IPS-20b (cell line): ENCODE measurements around the gene GAS2.

Experiments used
- H3K27ac ChIP-seq: one replicate; pipeline ENCODE4 v1.5.1; 2013; ENCODE audit warnings: low read length
- H3K27me3 ChIP-seq: 2 replicates; pipeline ENCODE4 v1.6.1; 2013; ENCODE audit warnings: mild to moderate bottlenecking, low read length, inconsistent platforms; ENCODE audit not compliant: insufficient read depth
- H3K36me3 ChIP-seq: 2 replicates; pipeline ENCODE4 v1.6.1; 2013; ENCODE audit warnings: low read depth, mild to moderate bottlenecking, inconsistent platforms, low read length, moderate library complexity; ENCODE audit not compliant: insufficient read depth
- H3K4me1 ChIP-seq: 2 replicates; pipeline ENCODE4 v1.6.1; 2013; ENCODE audit warnings: mild to moderate bottlenecking, control low read depth, inconsistent platforms, low read length, moderate library complexity; ENCODE audit not compliant: insufficient read depth
- H3K4me3 ChIP-seq: 2 replicates; pipeline ENCODE4 v1.5.1; 2013; ENCODE audit warnings: mild to moderate bottlenecking, low read length, inconsistent platforms
- H3K9ac ChIP-seq: 2 replicates; pipeline ENCODE4 v1.6.1; 2013; ENCODE audit warnings: low read depth, mild to moderate bottlenecking, inconsistent platforms, low read length, moderate library complexity
- H3K9me3 ChIP-seq: 2 replicates; pipeline ENCODE4 v1.6.1; 2013; ENCODE audit warnings: mild to moderate bottlenecking, low read depth, low read length, inconsistent platforms; ENCODE audit not compliant: insufficient read depth

The GAS2 gene

GRCh38 chr11:22846726-22847125 is 180.3 kb downstream of the GAS2 start:
- no peaks in the 10 kb centered on the region; the same call in 1 of the 2 replicates for H3K9me3 ChIP-seq
- no peaks in the 10 kb centered on the region for H3K36me3 ChIP-seq
- no peak overlapping the region for H3K9ac ChIP-seq
- no peaks in the 10 kb centered on the region for H3K4me1 ChIP-seq
- no peak overlapping the region for H3K4me3 ChIP-seq
- no peak overlapping the region for H3K27ac ChIP-seq
- no peaks in the 10 kb centered on the region for H3K27me3 ChIP-seq

GRCh38 chr11:22851477-22851876 is 185.1 kb downstream of the GAS2 start:
- no peaks in the 10 kb centered on the region for H3K9me3 ChIP-seq

GRCh38 chr11:22859756-22860155 is 193.3 kb downstream of the GAS2 start:
- no peak overlapping the region for H3K27ac ChIP-seq
- H3K9ac ChIP-seq: no peak overlapping the region
- no peaks in the 10 kb centered on the region for H3K27me3 ChIP-seq
- no peaks in the 10 kb centered on the region for H3K9me3 ChIP-seq
- no peak overlapping the region for H3K4me3 ChIP-seq
- no peaks in the 10 kb centered on the region for H3K36me3 ChIP-seq
- peaks cover 2% of the 10 kb centered on the region; the same call in 1 of the 2 replicates for H3K4me1 ChIP-seq

More at GRCh38 chr11:22851477-22851876, 185.1 kb downstream of the GAS2 start:
- Histone ChIP-seq H3K4me1 (no peaks in the 10 kb centered on the region), H3K27me3 (no peaks in the 10 kb centered on the region), H3K9ac (no peak overlapping the region), H3K36me3 (no peaks in the 10 kb centered on the region), H3K4me3 (no peak overlapping the region), H3K27ac (no peak overlapping the region)

GRCh38 chr11:22860241-22860640 is 193.8 kb downstream of the GAS2 start, which contains the start of gene CCDC179:
CCDC179 (minus strand) TSS chr11:22860474; CDS start chr11:22860421, 53 bp downstream.
- Histone ChIP-seq H3K27me3 (no peaks in the 10 kb centered on the region), H3K4me1 (peaks cover 2% of the 10 kb centered on the region; the same call in 1 of the 2 replicates), H3K4me3 (no peak within 1 kb of the TSS), H3K9me3 (no peaks in the 10 kb centered on the region), H3K36me3 (no peaks in the 10 kb centered on the region), H3K27ac (no peak within 1 kb of the TSS), H3K9ac (no peak within 1 kb of the TSS)
